ENCODE measurements around the gene ARL8B. TPM values are rescaled to one million over a fixed set of nuclear protein-coding genes. Genes with fewer than 3 reads are reported as not detected.

Gene ARL8B
- total and polyA plus RNA-seq, 9 of the 15 experiments (the other 6 are each of a cell fraction or from before 2014, with no cell fraction given) = 28.5 to 99.4 (median 77.2) TPM

- TF ChIP-seq, protein P1, sequence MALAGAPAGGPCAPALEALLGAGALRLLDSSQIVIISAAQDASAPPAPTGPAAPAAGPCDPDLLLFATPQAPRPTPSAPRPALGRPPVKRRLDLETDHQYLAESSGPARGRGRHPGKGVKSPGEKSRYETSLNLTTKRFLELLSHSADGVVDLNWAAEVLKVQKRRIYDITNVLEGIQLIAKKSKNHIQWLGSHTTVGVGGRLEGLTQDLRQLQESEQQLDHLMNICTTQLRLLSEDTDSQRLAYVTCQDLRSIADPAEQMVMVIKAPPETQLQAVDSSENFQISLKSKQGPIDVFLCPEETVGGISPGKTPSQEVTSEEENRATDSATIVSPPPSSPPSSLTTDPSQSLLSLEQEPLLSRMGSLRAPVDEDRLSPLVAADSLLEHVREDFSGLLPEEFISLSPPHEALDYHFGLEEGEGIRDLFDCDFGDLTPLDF (CRISPR knock-in tag; IDR thresholded peaks at IDR 0.05) = no peak
- TF ChIP-seq U2AF1 (optimal IDR thresholded peaks at IDR 0.05; ENCODE audit: low read depth, low read length) (no peak), ZNF175 (CRISPR knock-in tag; IDR thresholded peaks at IDR 0.05; ENCODE audit: low read depth) (peak; percentile 98), SMARCA5 (IDR thresholded peaks at IDR 0.05) (peak; percentile 48; the same call in 1 of the 2 replicates), XRCC4 (IDR thresholded peaks at IDR 0.05; ENCODE audit: extremely low read depth, insufficient read depth, insufficient read length) (no peak), HDAC3 (IDR thresholded peaks at IDR 0.05; ENCODE audit: borderline replicate concordance, partially characterized antibody) (no peak), CBX2 (IDR thresholded peaks at IDR 0.05; ENCODE audit: insufficient read depth, low read length, poor library complexity, severe bottlenecking) (no peak), HLTF (IDR thresholded peaks at IDR 0.05) (0 out of 2 replicates have a peak, but pooled peaks have one; percentile 60), SMARCE1 (IDR thresholded peaks at IDR 0.05) (peak; percentile 60; the same call in 1 of the 2 replicates), NBN (IDR thresholded peaks at IDR 0.05; ENCODE audit: low read depth) (peak; percentile 53; the same call in 1 of the 2 replicates), ZBTB5 (IDR thresholded peaks at IDR 0.05) (peak; percentile 58; the same call in 1 of the 2 replicates), SRSF9 (IDR thresholded peaks at IDR 0.05; ENCODE audit: borderline replicate concordance, low read depth, low read length) (no peak), STAG1 (CRISPR knock-in tag; IDR thresholded peaks at IDR 0.05; ENCODE audit: borderline replicate concordance) (no peak), ZBTB34 (CRISPR knock-in tag; IDR thresholded peaks at IDR 0.05) (no peak), CBFB (CRISPR knock-in tag; IDR thresholded peaks at IDR 0.05) (no peak), RAD51 (IDR thresholded peaks at IDR 0.05; ENCODE audit: borderline replicate concordance, low read depth) (0 out of 2 replicates have a peak, but pooled peaks have one; percentile 52), SLC30A9 (CRISPR knock-in tag; IDR thresholded peaks at IDR 0.05) (no peak)
- TF ChIP-seq, protein P2, sequence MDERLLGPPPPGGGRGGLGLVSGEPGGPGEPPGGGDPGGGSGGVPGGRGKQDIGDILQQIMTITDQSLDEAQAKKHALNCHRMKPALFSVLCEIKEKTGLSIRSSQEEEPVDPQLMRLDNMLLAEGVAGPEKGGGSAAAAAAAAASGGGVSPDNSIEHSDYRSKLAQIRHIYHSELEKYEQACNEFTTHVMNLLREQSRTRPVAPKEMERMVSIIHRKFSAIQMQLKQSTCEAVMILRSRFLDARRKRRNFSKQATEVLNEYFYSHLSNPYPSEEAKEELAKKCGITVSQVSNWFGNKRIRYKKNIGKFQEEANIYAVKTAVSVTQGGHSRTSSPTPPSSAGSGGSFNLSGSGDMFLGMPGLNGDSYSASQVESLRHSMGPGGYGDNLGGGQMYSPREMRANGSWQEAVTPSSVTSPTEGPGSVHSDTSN (CRISPR knock-in tag; IDR thresholded peaks at IDR 0.05; ENCODE audit: low read depth) = no peak
- TF ChIP-seq, protein P2 (tag; conservative IDR thresholded peaks at IDR 0.05; ENCODE audit: low read depth) = peak; percentile 61; the same call in 1 of the 2 replicates
- TF ChIP-seq, protein P3, sequence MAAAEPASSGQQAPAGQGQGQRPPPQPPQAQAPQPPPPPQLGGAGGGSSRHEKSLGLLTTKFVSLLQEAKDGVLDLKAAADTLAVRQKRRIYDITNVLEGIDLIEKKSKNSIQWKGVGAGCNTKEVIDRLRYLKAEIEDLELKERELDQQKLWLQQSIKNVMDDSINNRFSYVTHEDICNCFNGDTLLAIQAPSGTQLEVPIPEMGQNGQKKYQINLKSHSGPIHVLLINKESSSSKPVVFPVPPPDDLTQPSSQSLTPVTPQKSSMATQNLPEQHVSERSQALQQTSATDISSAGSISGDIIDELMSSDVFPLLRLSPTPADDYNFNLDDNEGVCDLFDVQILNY (CRISPR knock-in tag; IDR thresholded peaks at IDR 0.05) = no peak
These were observed 6.5 kb upstream of the ARL8B start (continued) for GRCh38 chr3:5115506-5116162.

Measured in K562 (cell line).